Measurements from ENCODE around the gene ZNF277.

- no peak for TF ChIP-seq POLR2A (IDR thresholded peaks at IDR 0.05)
- TF ChIP-seq, protein P1, sequence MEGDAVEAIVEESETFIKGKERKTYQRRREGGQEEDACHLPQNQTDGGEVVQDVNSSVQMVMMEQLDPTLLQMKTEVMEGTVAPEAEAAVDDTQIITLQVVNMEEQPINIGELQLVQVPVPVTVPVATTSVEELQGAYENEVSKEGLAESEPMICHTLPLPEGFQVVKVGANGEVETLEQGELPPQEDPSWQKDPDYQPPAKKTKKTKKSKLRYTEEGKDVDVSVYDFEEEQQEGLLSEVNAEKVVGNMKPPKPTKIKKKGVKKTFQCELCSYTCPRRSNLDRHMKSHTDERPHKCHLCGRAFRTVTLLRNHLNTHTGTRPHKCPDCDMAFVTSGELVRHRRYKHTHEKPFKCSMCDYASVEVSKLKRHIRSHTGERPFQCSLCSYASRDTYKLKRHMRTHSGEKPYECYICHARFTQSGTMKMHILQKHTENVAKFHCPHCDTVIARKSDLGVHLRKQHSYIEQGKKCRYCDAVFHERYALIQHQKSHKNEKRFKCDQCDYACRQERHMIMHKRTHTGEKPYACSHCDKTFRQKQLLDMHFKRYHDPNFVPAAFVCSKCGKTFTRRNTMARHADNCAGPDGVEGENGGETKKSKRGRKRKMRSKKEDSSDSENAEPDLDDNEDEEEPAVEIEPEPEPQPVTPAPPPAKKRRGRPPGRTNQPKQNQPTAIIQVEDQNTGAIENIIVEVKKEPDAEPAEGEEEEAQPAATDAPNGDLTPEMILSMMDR (IDR thresholded peaks at IDR 0.05), result no peak
Measured at GRCh38 chr7:112182749-112183148, 23.7 kb upstream of the ZNF277 start.

All from tibial nerve (tissue), 3 donors.